Tibial nerve (tissue), 4 donors: Measurements from ENCODE around the gene TMEM238L.

Experiments
- CTCF ChIP-seq, 5 experiments: fragments of 200-600 bp in 3 of 5; fragments of 450-650 bp in 2 of 5; sonication (generic) in 3 of 5; IDR thresholded peaks; one replicate each; pipeline ENCODE4 v1.5.1; 2016 to 2019; ENCODE audit warnings: antibody characterized with exemption in 5 of 5, mild to moderate bottlenecking in 3 of 5, moderate library complexity in 2 of 5
- EP300 ChIP-seq, 2 donors: sonication (generic); formaldehyde crosslinking; IDR thresholded peaks; one replicate each; pipeline ENCODE4 v1.6.1; 2017; ENCODE audit warnings: antibody characterized with exemption in 2 of 2, mild to moderate bottlenecking in 1 of 2
- POLR2A ChIP-seq, 2 donors: fragments of 450-650 bp; IDR thresholded peaks; one replicate each; pipeline ENCODE4 v1.6.1; 2017; ENCODE audit warnings: antibody characterized with exemption in 2 of 2, mild to moderate bottlenecking in 2 of 2, moderate library complexity in 2 of 2

- TF ChIP-seq CTCF (IDR thresholded peaks at IDR 0.05) (no peak), POLR2A (IDR thresholded peaks at IDR 0.05) (no peak), EP300 (IDR thresholded peaks at IDR 0.05) (no peak)
Observed at GRCh38 chr17:10798332-10798749, 5.6 kb downstream of the TMEM238L start.
